GM19043 (cell line): ENCODE measurements around the gene BANF2.

Experiments
- ATAC-seq: cut with Tn5 transposase; IDR thresholded peaks from one replicate; pipeline ENCODE4 v1.9.1; 2021; ENCODE audit warnings: low read depth; ENCODE audit not compliant: unreplicated experiment

BANF2 gene

DNA sequence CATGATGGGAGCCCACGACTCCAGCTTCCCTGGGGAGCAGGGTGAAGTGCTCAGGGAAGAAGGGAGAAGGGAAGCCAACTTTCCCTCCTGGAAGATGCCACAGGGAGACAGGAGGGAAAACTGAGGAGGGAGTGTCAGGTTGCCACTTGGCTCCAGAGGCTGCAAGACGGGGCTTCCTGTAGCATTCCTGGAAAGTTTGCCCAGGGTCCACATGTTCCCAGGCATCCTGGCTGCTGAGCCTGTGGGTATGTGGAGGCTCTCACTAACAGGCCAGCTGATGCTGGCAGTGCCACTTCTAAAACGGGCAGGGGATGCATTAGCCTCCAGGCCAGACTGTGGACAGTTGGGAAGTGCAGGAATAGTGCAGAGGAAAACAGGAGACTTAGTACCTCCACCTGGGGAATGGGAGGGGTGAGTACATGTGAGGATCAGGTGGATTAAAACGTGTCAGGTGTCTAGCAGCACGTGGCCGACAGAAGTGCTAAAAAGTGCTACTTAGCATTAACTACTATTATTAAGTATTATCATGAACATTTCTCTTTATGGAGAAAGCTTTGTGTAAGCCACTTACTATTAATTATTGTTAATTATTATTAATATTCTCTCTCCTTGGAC, 33.2 kb downstream of the BANF2 start:
- ATAC-seq: no peak

GRCh38 chr20:17733767-17734304, 34.1 kb downstream of the BANF2 start:
- ATAC-seq: no peak

DNA sequence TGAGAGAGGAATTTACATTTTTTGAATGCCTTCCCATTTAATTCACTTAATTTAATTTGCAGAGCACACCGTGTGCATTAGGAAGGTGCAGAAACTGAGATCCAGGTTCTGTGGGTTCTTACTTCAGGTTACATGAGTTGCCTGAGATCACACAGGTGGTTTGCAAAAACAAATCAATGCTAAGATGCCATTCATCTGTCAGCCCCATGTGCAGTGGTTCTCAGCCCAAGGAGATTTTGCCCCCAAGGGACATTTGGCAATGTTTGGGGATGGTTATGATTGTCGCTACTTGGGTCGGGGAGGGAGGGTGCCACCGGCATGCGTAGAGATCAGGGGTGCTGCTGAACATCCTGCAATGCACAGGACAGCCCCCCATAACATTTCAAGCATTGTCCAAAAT, 34.6 kb downstream of the BANF2 start:
- no peak for ATAC-seq

GRCh38 chr20:17735206-17735804, 35.5 kb downstream of the BANF2 start:
- no peak for ATAC-seq

GRCh38 chr20:17735959-17736621, 36.3 kb downstream of the BANF2 start:
- ATAC-seq: no peak

DNA sequence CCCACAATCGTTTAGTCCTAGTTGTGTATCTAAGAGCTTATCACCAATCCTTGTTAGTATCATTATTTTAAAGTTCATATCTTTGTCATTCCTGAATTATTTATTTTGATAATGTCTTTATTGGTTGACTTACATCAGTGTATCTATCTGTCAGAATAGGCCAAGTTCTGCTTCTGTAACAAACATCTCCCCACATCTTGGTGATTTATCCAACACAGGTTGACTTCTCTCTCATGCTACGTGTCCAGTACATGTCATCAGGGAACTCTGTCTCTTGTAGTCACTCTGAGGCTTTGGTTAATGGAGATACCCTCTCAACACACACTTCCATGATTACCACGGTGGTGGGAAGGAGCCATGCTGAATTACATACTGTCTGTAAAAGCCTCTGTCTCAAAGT, 38.4 kb downstream of the BANF2 start:
- ATAC-seq: no peak

- ATAC-seq: no peak
Measured at GRCh38 chr20:17741220-17741619, 41.5 kb downstream of the BANF2 start.

DNA sequence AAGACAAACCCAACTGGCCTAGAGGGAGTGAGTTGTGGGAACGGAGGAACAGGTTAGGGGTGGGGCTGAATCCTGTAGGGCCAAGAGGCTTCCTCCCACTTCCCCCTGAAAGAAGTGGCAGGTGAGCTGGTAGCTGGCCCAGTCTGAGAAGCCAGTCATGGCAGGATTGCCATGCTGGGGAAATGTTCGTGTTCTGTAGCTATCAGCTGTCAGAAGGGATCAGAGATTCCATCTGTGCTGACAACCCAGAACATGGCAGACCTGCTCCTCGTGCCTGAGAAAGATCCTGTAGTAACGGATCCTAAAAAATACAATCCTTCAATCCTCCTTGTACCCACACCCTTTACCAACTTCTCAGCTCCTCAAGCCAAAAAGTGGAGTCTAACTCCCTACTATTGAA, 43.0 kb downstream of the BANF2 start:
- ATAC-seq: no peak

DNA sequence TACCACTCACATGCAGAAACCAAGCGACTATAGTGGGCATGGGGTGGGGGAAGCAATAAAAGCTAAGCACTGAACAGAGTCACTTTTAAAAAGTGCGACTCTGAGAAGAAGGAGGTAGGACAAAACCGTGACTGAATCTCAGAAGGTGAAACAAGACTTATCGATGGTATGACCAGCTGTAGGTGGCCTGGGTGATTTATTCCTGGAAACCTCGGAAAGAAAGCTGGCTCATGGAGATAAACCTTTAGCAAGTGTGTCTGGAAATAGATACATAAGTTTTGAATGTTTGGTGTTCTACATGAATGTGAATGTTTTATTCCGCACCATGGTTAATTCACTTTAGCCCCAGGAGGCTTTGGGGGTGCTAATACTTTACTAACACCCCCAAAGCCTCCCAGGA, 43.9 kb downstream of the BANF2 start:
- ATAC-seq: no peak

- ATAC-seq: no peak
Measured at GRCh38 chr20:17747431-17747846, 47.7 kb downstream of the BANF2 start.

- ATAC-seq: no peak
Measured at GRCh38 chr20:17748279-17748678, 48.5 kb downstream of the BANF2 start.

DNA sequence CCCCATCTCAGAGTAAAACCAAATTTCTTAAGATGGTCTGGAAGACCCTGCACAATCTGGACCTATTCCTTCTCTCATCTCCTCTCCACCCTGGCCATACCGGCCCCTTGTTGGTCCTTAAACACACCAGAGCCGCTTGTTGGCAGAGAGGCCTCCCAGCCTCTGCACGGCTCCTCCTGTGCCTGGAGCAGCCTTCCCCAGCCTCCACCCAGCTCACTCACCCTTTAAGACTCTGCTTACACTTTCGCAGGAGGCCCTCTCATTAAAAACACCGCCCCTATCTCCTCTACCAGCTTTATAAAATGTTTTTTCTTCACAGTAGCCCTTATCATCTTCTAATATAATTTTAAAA, 49.8 kb downstream of the BANF2 start:
- ATAC-seq: no peak

GRCh38 chr20:17749978-17750721, 50.4 kb downstream of the BANF2 start:
- ATAC-seq: no peak

DNA sequence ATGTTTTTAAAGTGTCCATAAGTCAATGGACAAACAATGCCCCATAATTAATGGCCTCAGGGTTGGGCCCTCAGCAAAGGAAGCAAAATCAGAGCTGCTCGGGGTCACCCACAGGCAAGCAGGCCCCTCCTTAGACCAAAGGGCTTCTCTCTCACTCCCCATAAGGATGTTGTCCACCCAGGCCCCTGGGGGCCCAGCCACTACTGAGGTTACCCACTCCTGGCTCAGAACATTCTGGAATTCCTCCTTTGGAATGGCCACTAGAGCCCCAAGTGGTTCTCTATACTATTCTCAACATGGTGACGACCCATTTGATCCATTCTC, 50.9 kb downstream of the BANF2 start:
- ATAC-seq: no peak

GRCh38 chr20:17751640-17752039, 51.9 kb downstream of the BANF2 start:
- ATAC-seq: no peak

- no peak for ATAC-seq
Measured at GRCh38 chr20:17752459-17752858, 52.7 kb downstream of the BANF2 start.

DNA sequence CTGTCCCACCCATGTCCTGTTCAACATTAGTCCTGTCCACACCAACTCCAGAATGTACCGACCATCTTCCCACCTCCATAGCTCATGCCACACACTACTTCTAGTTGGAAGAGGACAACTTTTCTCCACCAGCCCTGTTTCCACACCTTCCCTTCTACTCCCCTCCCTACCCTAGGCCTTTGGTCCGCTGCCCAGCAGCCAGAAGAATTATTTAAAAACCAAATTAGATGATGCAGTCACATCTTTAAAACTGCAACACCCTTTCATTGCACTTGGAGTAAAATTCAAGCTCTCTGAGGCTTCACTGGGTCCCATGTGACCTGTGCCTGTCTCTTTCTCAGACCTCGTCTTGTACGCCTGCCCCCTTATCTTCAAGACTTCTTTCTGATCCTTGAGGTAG, 53.8 kb downstream of the BANF2 start:
- no peak for ATAC-seq

DNA sequence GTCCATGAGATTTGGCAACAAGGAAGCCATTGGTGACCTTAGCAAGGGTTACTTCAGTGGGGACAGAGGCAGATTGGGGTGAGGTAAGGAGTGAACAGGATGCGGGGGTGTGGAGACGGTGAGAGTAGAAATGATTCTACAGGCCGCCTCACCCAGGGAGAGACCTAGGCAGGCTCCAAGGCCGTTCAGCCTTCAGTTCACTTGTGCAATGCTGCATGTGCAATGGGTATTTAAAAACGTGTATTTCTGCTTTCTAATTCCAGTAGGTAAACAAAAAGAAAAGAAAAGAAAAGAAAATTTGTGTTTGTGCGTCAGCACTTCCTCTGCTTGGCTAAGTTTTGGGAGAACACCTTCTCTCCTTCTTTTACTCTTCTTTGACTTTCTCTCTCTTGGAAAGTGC, 56.8 kb downstream of the BANF2 start:
- no peak for ATAC-seq

DNA sequence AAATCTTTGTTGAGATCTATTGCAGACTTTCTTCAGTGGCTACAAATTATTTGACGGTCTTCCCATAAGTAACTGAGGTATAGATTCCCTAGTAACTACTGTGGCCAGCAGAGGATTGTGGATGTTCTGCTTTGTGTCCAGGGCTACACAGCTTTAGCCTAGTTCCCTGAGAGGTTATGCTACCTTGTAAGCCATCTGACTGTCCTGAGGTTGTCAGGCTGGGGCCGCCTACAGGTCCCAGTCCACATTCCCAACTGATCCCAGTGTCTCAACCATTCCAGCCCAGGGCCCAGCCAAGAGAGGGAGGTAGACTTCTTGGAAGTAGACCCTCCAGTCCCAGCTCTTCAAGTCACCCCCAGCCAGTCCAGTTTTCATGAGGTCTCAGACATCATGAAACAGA, 57.7 kb downstream of the BANF2 start:
- no peak for ATAC-seq

- no peak for ATAC-seq
Measured at GRCh38 chr20:17758010-17758409, 58.2 kb downstream of the BANF2 start.

GRCh38 chr20:17758512-17758911, 58.7 kb downstream of the BANF2 start:
- no peak for ATAC-seq

- ATAC-seq: no peak
Measured at GRCh38 chr20:17759449-17759848, 59.7 kb downstream of the BANF2 start.
